Uterus (tissue), 4 donors: Measurements from ENCODE around the gene PCDH9. TPM values are rescaled to one million over a fixed set of nuclear protein-coding genes. Genes with fewer than 3 reads are reported as not detected.

ENCODE experiments used
- DNase-seq, 2 donors: peaks; one replicate each; pipeline ENCODE4 v3.0.0-alpha.2; 2019 to 2020
- H3K27ac ChIP-seq, 2 donors: fragments of 200-600 bp; sonication (generic); 1 replicate in 1 of 2; 2 replicates in 1 of 2; pipeline ENCODE4 v1.5.1; 2016 to 2018
- H3K27me3 ChIP-seq, 2 donors: fragments of 200-600 bp; sonication (generic); one replicate each; pipeline ENCODE4 v1.5.1; 2018 to 2019; ENCODE audit warnings: control low read depth in 1 of 2
- H3K36me3 ChIP-seq, 2 donors: fragments of 200-600 bp; sonication (generic); one replicate each; pipeline ENCODE4 v1.5.1; 2019; ENCODE audit warnings: control low read depth in 1 of 2
- H3K4me1 ChIP-seq, 2 donors: fragments of 200-600 bp; sonication (generic); one replicate each; pipeline ENCODE4 v1.5.1; 2018 to 2019; ENCODE audit warnings: control low read depth in 1 of 2
- H3K4me3 ChIP-seq, 2 donors: fragments of 200-600 bp; sonication (generic); 1 replicate in 1 of 2; 2 replicates in 1 of 2; pipeline ENCODE4 v1.5.1; 2018 to 2019; ENCODE audit warnings: mild to moderate bottlenecking in 1 of 2
- H3K9me3 ChIP-seq, 2 donors: fragments of 200-600 bp; sonication (generic); one replicate each; pipeline ENCODE4 v1.5.1; 2019; ENCODE audit warnings: control low read depth in 1 of 2
- CTCF ChIP-seq, 4 experiments: fragments of 200-600 bp in 2 of 4; fragments of 450-650 bp in 2 of 4; sonication (generic) in 2 of 4; IDR thresholded peaks; one replicate each; pipeline ENCODE4 v1.5.1; 2016 to 2019; ENCODE audit warnings: antibody characterized with exemption in 4 of 4, mild to moderate bottlenecking in 2 of 4, moderate library complexity in 1 of 4
- POLR2A ChIP-seq, 2 donors: fragments of 450-650 bp; IDR thresholded peaks; one replicate each; pipeline ENCODE4 v1.6.1; 2016; ENCODE audit warnings: antibody characterized with exemption in 2 of 2, mild to moderate bottlenecking in 1 of 2, moderate library complexity in 1 of 2
- intact Hi-C: fragments of 100-400 bp; cut with DNase I; formaldehyde crosslinking; loops from one replicate; pipeline ENCODE4 v1.15.1; 2023; ENCODE audit warnings: low total_unique reads
- total RNA-seq, 4 donors: library from RNA; depleted of rRNA in 3 of 4; stranded (reverse); fragments of >200 nt in 3 of 4; gene quantifications; one replicate each; pipeline versions ENCODE4 v1.1.0 to v1.2.4, GENCODE V29; 2014 to 2023
- donor health status: DM: yes; HTN: yes; CAD: no.

PCDH9 gene
- total RNA-seq, 4 donors from 2014 or later: 0.51 to 45.7 (median 2.1) TPM

- Histone ChIP-seq H3K9me3 (no peaks in the 10 kb centered on the region), H3K4me3 (no peak overlapping the region), H3K27ac (no peak overlapping the region), H3K36me3 (no peaks in the 10 kb centered on the region), H3K4me1 (no peaks in the 10 kb centered on the region), H3K27me3 (no peaks in the 10 kb centered on the region)
- no peak for DNase-seq
- intact Hi-C loops: no loop called here
- TF ChIP-seq POLR2A (IDR thresholded peaks at IDR 0.05): no peak
- no peak for TF ChIP-seq CTCF (IDR thresholded peaks at IDR 0.05)
These were observed 256.0 kb downstream of the PCDH9 start for GRCh38 chr13:66974174-66974573.

GRCh38 chr13:66972659-66973058, 257.5 kb downstream of the PCDH9 start:
- TF ChIP-seq POLR2A (IDR thresholded peaks at IDR 0.05): no peak
- no peak for TF ChIP-seq CTCF (IDR thresholded peaks at IDR 0.05)
- intact Hi-C loops: no loop called here

GRCh38 chr13:66971004-66971403, 259.1 kb downstream of the PCDH9 start:
- intact Hi-C loops: no loop called here
- Histone ChIP-seq H3K4me3 (no peak overlapping the region), H3K36me3 (no peaks in the 10 kb centered on the region), H3K9me3 (no peaks in the 10 kb centered on the region), H3K27ac (no peak overlapping the region), H3K27me3 (no peaks in the 10 kb centered on the region), H3K4me1 (no peaks in the 10 kb centered on the region)
- no peak for DNase-seq
- TF ChIP-seq POLR2A (IDR thresholded peaks at IDR 0.05): no peak
- TF ChIP-seq CTCF (IDR thresholded peaks at IDR 0.05): no peak

More at GRCh38 chr13:66972659-66973058, 257.5 kb downstream of the PCDH9 start:
- no peak overlapping the region for H3K27ac ChIP-seq
- H3K4me1 ChIP-seq: no peaks in the 10 kb centered on the region
- DNase-seq: no peak
- H3K27me3 ChIP-seq: no peaks in the 10 kb centered on the region
- H3K36me3 ChIP-seq: no peaks in the 10 kb centered on the region
- H3K4me3 ChIP-seq: no peak overlapping the region
- no peaks in the 10 kb centered on the region for H3K9me3 ChIP-seq

GRCh38 chr13:66969291-66969690, 260.8 kb downstream of the PCDH9 start:
- no peak for DNase-seq
- no peaks in the 10 kb centered on the region for H3K9me3 ChIP-seq
- H3K27me3 ChIP-seq: no peaks in the 10 kb centered on the region
- H3K36me3 ChIP-seq: no peaks in the 10 kb centered on the region
- intact Hi-C loops: no loop called here
- H3K4me1 ChIP-seq: no peaks in the 10 kb centered on the region
- TF ChIP-seq CTCF (IDR thresholded peaks at IDR 0.05) (no peak), POLR2A (IDR thresholded peaks at IDR 0.05) (no peak)
- no peak overlapping the region for H3K27ac ChIP-seq
- H3K4me3 ChIP-seq: no peak overlapping the region

- H3K9me3 ChIP-seq: no peaks in the 10 kb centered on the region
- no peak overlapping the region for H3K27ac ChIP-seq
- intact Hi-C loops: no loop called here
- no peaks in the 10 kb centered on the region for H3K27me3 ChIP-seq
- TF ChIP-seq CTCF (IDR thresholded peaks at IDR 0.05): no peak
- no peak for TF ChIP-seq POLR2A (IDR thresholded peaks at IDR 0.05)
- H3K4me3 ChIP-seq: no peak overlapping the region
- H3K4me1 ChIP-seq: no peaks in the 10 kb centered on the region
- no peak for DNase-seq
- H3K36me3 ChIP-seq: no peaks in the 10 kb centered on the region
These were observed 262.1 kb downstream of the PCDH9 start for GRCh38 chr13:66967811-66968597.
